ENCODE measurements around the gene RASAL2. TPM values are rescaled to one million over a fixed set of nuclear protein-coding genes. Genes with fewer than 3 reads are reported as not detected.
A peak's percentile ranks its signal among the peaks of the same experiment; 100 is the strongest.

Gene RASAL2
- total RNA-seq, 1 donor from 2014 or later, result 18.3 TPM

- H3K36me3 ChIP-seq, result no peaks in the 10 kb centered on the region
- DNase-seq (ENCODE audit: low spot score), result no peak
- H3K9me3 Mint-ChIP-seq, result no peaks in the 10 kb centered on the region
- H3K36me3 Mint-ChIP-seq, result no peaks in the 10 kb centered on the region
- peaks cover 23% of the 10 kb centered on the region for H3K79me2 ChIP-seq (ENCODE audit: low read depth)
- H2AFZ ChIP-seq (replicated peaks), result no peak overlapping the region
- peaks cover 48% of the 10 kb centered on the region for H3K4me1 Mint-ChIP-seq
- H3K27ac Mint-ChIP-seq, result peak overlapping the region; percentile 74
- H3K4me3 ChIP-seq, result no peak overlapping the region
- H4K20me1 ChIP-seq (ENCODE audit: low read depth), result no peaks in the 10 kb centered on the region
- TF ChIP-seq, protein P1, sequence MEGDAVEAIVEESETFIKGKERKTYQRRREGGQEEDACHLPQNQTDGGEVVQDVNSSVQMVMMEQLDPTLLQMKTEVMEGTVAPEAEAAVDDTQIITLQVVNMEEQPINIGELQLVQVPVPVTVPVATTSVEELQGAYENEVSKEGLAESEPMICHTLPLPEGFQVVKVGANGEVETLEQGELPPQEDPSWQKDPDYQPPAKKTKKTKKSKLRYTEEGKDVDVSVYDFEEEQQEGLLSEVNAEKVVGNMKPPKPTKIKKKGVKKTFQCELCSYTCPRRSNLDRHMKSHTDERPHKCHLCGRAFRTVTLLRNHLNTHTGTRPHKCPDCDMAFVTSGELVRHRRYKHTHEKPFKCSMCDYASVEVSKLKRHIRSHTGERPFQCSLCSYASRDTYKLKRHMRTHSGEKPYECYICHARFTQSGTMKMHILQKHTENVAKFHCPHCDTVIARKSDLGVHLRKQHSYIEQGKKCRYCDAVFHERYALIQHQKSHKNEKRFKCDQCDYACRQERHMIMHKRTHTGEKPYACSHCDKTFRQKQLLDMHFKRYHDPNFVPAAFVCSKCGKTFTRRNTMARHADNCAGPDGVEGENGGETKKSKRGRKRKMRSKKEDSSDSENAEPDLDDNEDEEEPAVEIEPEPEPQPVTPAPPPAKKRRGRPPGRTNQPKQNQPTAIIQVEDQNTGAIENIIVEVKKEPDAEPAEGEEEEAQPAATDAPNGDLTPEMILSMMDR (IDR thresholded peaks at IDR 0.05), result no peak
- H3K27me3 Mint-ChIP-seq (ENCODE audit: insufficient read depth, low read depth), result no peaks in the 10 kb centered on the region
- H3K9me3 ChIP-seq (ENCODE audit: low read depth), result no peaks in the 10 kb centered on the region
- H3K9ac ChIP-seq, result no peak overlapping the region
- H3K4me1 ChIP-seq, result peaks cover 44% of the 10 kb centered on the region
- H3F3A ChIP-seq (ENCODE audit: low read depth), result peaks cover 3% of the 10 kb centered on the region
- peak overlapping the region; percentile 15 for H3K4me3 Mint-ChIP-seq
- H3K4me2 ChIP-seq, result peak overlapping the region; percentile 33
- no peak overlapping the region for H3K27ac ChIP-seq
- no peaks in the 10 kb centered on the region for H3K27me3 ChIP-seq
Measured at GRCh38 chr1:178342745-178343144, 248.8 kb downstream of the RASAL2 start.

- H3K4me1 ChIP-seq, result peaks cover 44% of the 10 kb centered on the region
- H3K9me3 ChIP-seq (ENCODE audit: low read depth), result no peaks in the 10 kb centered on the region
- H3K4me3 ChIP-seq, result no peak overlapping the region
- H3K36me3 Mint-ChIP-seq, result no peaks in the 10 kb centered on the region
- no peak overlapping the region for H3K27ac ChIP-seq
- no peaks in the 10 kb centered on the region for H3K27me3 ChIP-seq
- no peaks in the 10 kb centered on the region for H3K36me3 ChIP-seq
- peaks cover 48% of the 10 kb centered on the region for H3K4me1 Mint-ChIP-seq
- peak overlapping the region; percentile 27 for H3K27ac Mint-ChIP-seq
- no peaks in the 10 kb centered on the region for H3K9me3 Mint-ChIP-seq
- DNase-seq (ENCODE audit: low spot score), result peak; percentile 38
- peaks cover 3% of the 10 kb centered on the region for H3F3A ChIP-seq (ENCODE audit: low read depth)
- peak overlapping the region; percentile 17 for H3K4me3 Mint-ChIP-seq
- peaks cover 2% of the 10 kb centered on the region for H3K27me3 Mint-ChIP-seq (ENCODE audit: insufficient read depth, low read depth)
- H4K20me1 ChIP-seq (ENCODE audit: low read depth), result no peaks in the 10 kb centered on the region
- peak overlapping the region; percentile 20 for H3K4me2 ChIP-seq
- H2AFZ ChIP-seq (replicated peaks), result no peak overlapping the region
- TF ChIP-seq EZH2phosphoT487 (IDR thresholded peaks at IDR 0.05), result no peak
- no peak for TF ChIP-seq EZH2 (IDR thresholded peaks at IDR 0.05)
- TF ChIP-seq, protein P1 (IDR thresholded peaks at IDR 0.05), result peak; percentile 60
- H3K79me2 ChIP-seq (ENCODE audit: low read depth), result peaks cover 23% of the 10 kb centered on the region
- H3K9ac ChIP-seq, result no peak overlapping the region
Measured at GRCh38 chr1:178344513-178345091, 250.7 kb downstream of the RASAL2 start.

DNA sequence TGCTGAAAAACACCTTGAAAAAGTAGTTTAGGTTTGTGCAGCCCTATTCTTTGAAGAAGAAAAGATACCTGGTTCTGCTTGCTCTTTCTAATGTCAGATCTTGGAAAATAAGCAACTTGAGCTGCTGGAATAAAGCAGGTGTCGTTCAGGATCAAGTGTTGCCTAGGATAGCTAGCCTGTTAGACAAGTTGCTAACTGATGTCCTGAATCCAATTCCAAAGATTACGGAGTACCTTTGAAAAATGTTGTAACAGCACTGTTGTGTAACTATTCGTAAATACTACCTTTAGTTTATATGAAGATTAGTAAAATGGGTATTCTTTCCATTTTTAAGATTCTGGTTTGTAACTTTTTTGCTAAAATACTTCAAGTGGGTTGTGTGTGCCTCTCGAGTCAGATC is 251.3 kb downstream of the RASAL2 start:
- TF ChIP-seq EZH2 (IDR thresholded peaks at IDR 0.05), result no peak
- TF ChIP-seq, protein P1 (IDR thresholded peaks at IDR 0.05), result no peak
- DNase-seq (ENCODE audit: low spot score), result no peak

More for the DNA sequence above, 251.3 kb downstream of the RASAL2 start:
- Histone ChIP-seq H3K4me2 (no peak overlapping the region), H3K4me1 (peaks cover 44% of the 10 kb centered on the region), H3K9me3 (ENCODE audit: low read depth) (no peaks in the 10 kb centered on the region), H3F3A (ENCODE audit: low read depth) (peaks cover 3% of the 10 kb centered on the region), H3K36me3 (no peaks in the 10 kb centered on the region), H3K27ac (no peak overlapping the region), H2AFZ (replicated peaks) (no peak overlapping the region), H3K27me3 (no peaks in the 10 kb centered on the region), H3K9ac (no peak overlapping the region), H3K79me2 (ENCODE audit: low read depth) (peaks cover 23% of the 10 kb centered on the region), H3K4me3 (no peak overlapping the region), H4K20me1 (ENCODE audit: low read depth) (no peaks in the 10 kb centered on the region)
- Mint-ChIP-seq H3K9me3 (no peaks in the 10 kb centered on the region), H3K4me3 (no peak overlapping the region), H3K36me3 (no peaks in the 10 kb centered on the region), H3K27ac (peak overlapping the region; percentile 27), H3K4me1 (peaks cover 46% of the 10 kb centered on the region), H3K27me3 (ENCODE audit: insufficient read depth, low read depth) (peaks cover 2% of the 10 kb centered on the region)

Measured in neural progenitor cell (in vitro differentiated cells).